HFFc6 (cell line): Measurements from ENCODE around the gene TPD52L1. TPM values are rescaled to one million over a fixed set of nuclear protein-coding genes. Genes with fewer than 3 reads are reported as not detected.
"Not testable (repeated sequence)": the region's sequence is repeated elsewhere in the genome, so short reads cannot be mapped to it uniquely, and the experiment has no call there.

Experiments
- DNase-seq: peaks from one replicate; pipeline ENCODE4 v3.0.0-alpha.2; 2018
- H3K27ac Mint-ChIP-seq: 2 replicates; pipeline ENCODE4 v1.8.0; 2020; ENCODE audit warnings: mild to moderate bottlenecking, mixed read lengths
- H3K27me3 Mint-ChIP-seq: 2 replicates; pipeline ENCODE4 v1.8.0; 2021; ENCODE audit warnings: mild to moderate bottlenecking, moderate library complexity, mixed read lengths; ENCODE audit not compliant: insufficient read depth
- H3K36me3 Mint-ChIP-seq: 2 replicates; pipeline ENCODE4 v1.8.0; 2021; ENCODE audit warnings: low read depth, mixed read lengths
- H3K4me1 Mint-ChIP-seq: 2 replicates; pipeline ENCODE4 v1.8.0; 2020; ENCODE audit warnings: low read depth, mixed read lengths
- H3K4me3 Mint-ChIP-seq: 2 replicates; pipeline ENCODE4 v1.8.0; 2020; ENCODE audit warnings: mild to moderate bottlenecking, moderate library complexity, mixed read lengths
- H3K9me3 Mint-ChIP-seq: 2 replicates; pipeline ENCODE4 v1.8.0; 2020; ENCODE audit warnings: mild to moderate bottlenecking, mixed read lengths
- CTCF ChIP-seq: fragments of 200-600 bp; sonication (generic); IDR thresholded peaks from 2 replicates; pipeline ENCODE4 v1.5.0; 2021; ENCODE audit warnings: antibody characterized with exemption, mild to moderate bottlenecking
- total RNA-seq, 6 experiments: library from RNA; stranded (reverse); fragmentation: NEBNext Ultra II Directional; extraction: Animal tissue kit (Norgen Biotek cat#: 25700); gene quantifications; 2 replicates in 1 of 6; 3 replicates in 5 of 6; pipeline ENCODE4 v1.2.3, GENCODE V29; 2021

Gene TPD52L1
- total RNA-seq, 6 experiments from 2014 or later = 11.0 to 36.8 (median 11.7) TPM

GRCh38 chr6:125157725-125158124 is 4.2 kb downstream of the TPD52L1 start:
- H3K27me3 Mint-ChIP-seq = peaks cover 4% of the 10 kb centered on the region
- no peak for DNase-seq
- no peak overlapping the region for H3K27ac Mint-ChIP-seq
- 0 out of 2 replicates have a peak, but pooled peaks cover 12% of the 10 kb centered on the region for H3K4me1 Mint-ChIP-seq
- no peak overlapping the region for H3K4me3 Mint-ChIP-seq
- no peaks in the 10 kb centered on the region for H3K36me3 Mint-ChIP-seq
- no peaks in the 10 kb centered on the region for H3K9me3 Mint-ChIP-seq
- TF ChIP-seq CTCF = no peak

- not testable (repeated sequence) for H3K36me3 Mint-ChIP-seq, H3K4me3 Mint-ChIP-seq, H3K27me3 Mint-ChIP-seq, DNase-seq, H3K9me3 Mint-ChIP-seq, H3K27ac Mint-ChIP-seq
- H3K4me1 Mint-ChIP-seq = peaks cover 15% of the 10 kb centered on the region
Measured at GRCh38 chr6:125163339-125163738, 9.8 kb downstream of the TPD52L1 start.

- no peak for DNase-seq
- peaks cover 17% of the 10 kb centered on the region for H3K4me1 Mint-ChIP-seq
- H3K27ac Mint-ChIP-seq = no peak overlapping the region
- no peaks in the 10 kb centered on the region for H3K9me3 Mint-ChIP-seq
- TF ChIP-seq CTCF = no peak
- no peak overlapping the region for H3K4me3 Mint-ChIP-seq
- H3K36me3 Mint-ChIP-seq = no peaks in the 10 kb centered on the region
- peaks cover 1% of the 10 kb centered on the region; the same call in 1 of the 2 replicates for H3K27me3 Mint-ChIP-seq
Measured at GRCh38 chr6:125163811-125164210, 10.2 kb downstream of the TPD52L1 start.

- Mint-ChIP-seq H3K27ac (no peak overlapping the region), H3K4me3 (no peak overlapping the region), H3K4me1 (peaks cover 26% of the 10 kb centered on the region), H3K9me3 (no peaks in the 10 kb centered on the region), H3K27me3 (peaks cover 1% of the 10 kb centered on the region; the same call in 1 of the 2 replicates), H3K36me3 (no peaks in the 10 kb centered on the region)
- no peak for DNase-seq
- no peak for TF ChIP-seq CTCF
Measured at GRCh38 chr6:125164696-125165095, 11.1 kb downstream of the TPD52L1 start.

GRCh38 chr6:125165256-125165655 is 11.7 kb downstream of the TPD52L1 start:
- H3K4me1 Mint-ChIP-seq = peaks cover 31% of the 10 kb centered on the region
- no peaks in the 10 kb centered on the region for H3K9me3 Mint-ChIP-seq
- no peak overlapping the region for H3K27ac Mint-ChIP-seq
- TF ChIP-seq CTCF = no peak
- H3K36me3 Mint-ChIP-seq = no peaks in the 10 kb centered on the region
- peak; percentile 3 for DNase-seq
- H3K27me3 Mint-ChIP-seq = peaks cover 1% of the 10 kb centered on the region
- no peak overlapping the region for H3K4me3 Mint-ChIP-seq

GRCh38 chr6:125165776-125166175 is 12.2 kb downstream of the TPD52L1 start:
- Mint-ChIP-seq H3K27ac (no peak overlapping the region), H3K4me1 (peaks cover 37% of the 10 kb centered on the region), H3K27me3 (peaks cover 1% of the 10 kb centered on the region), H3K4me3 (no peak overlapping the region), H3K9me3 (no peaks in the 10 kb centered on the region), H3K36me3 (no peaks in the 10 kb centered on the region)
- DNase-seq = no peak
- no peak for TF ChIP-seq CTCF
